Chondrocyte (in vitro differentiated cells): ENCODE data around the gene TTC16. TPM values are rescaled to one million over a fixed set of nuclear protein-coding genes. Genes with fewer than 3 reads are reported as not detected.

Experiments
- DNase-seq: peaks from one replicate; pipeline ENCODE4 v3.0.0; 2021; ENCODE audit warnings: mixed read lengths, low spot score
- H3K27ac Mint-ChIP-seq: one replicate; pipeline ENCODE4 v1.8.0; 2021; ENCODE audit warnings: mild to moderate bottlenecking, moderate library complexity, mixed read lengths; ENCODE audit not compliant: unreplicated experiment
- H3K27me3 Mint-ChIP-seq: 2 replicates; pipeline ENCODE4 v1.8.0; 2021; ENCODE audit warnings: low read depth, mixed read lengths
- H3K36me3 Mint-ChIP-seq: 2 replicates; pipeline ENCODE4 v1.8.0; 2021; ENCODE audit warnings: low read depth, mixed read lengths
- H3K4me1 Mint-ChIP-seq: 2 replicates; pipeline ENCODE4 v1.8.0; 2021; ENCODE audit warnings: low read depth, mild to moderate bottlenecking, mixed read lengths
- H3K4me3 Mint-ChIP-seq: one replicate; pipeline ENCODE4 v1.8.0; 2021; ENCODE audit warnings: mild to moderate bottlenecking, moderate library complexity, mixed read lengths; ENCODE audit not compliant: unreplicated experiment
- H3K9me3 Mint-ChIP-seq: 2 replicates; pipeline ENCODE4 v1.8.0; 2021; ENCODE audit warnings: low read depth, mixed read lengths
- CTCF ChIP-seq: fragments of 200-600 bp; sonication (generic); IDR thresholded peaks from 2 replicates; pipeline ENCODE4 v1.5.0; 2021; ENCODE audit warnings: antibody characterized with exemption, mild to moderate bottlenecking, moderate library complexity
- total RNA-seq: library from RNA; stranded (reverse); gene quantifications from 3 replicates; pipeline ENCODE4 v1.2.1, GENCODE V29; 2021

Gene TTC16
- total RNA-seq, 1 donor from 2014 or later, result not detected

- no peak overlapping the region for H3K27ac Mint-ChIP-seq
- no peak for DNase-seq
- no peaks in the 10 kb centered on the region for H3K4me1 Mint-ChIP-seq
- TF ChIP-seq CTCF, result no peak
- no peaks in the 10 kb centered on the region for H3K9me3 Mint-ChIP-seq
- H3K36me3 Mint-ChIP-seq, result peaks cover 43% of the 10 kb centered on the region
- no peaks in the 10 kb centered on the region for H3K27me3 Mint-ChIP-seq
- no peak overlapping the region for H3K4me3 Mint-ChIP-seq
Observed at GRCh38 chr9:127676638-127677037, 39.2 kb upstream of the TTC16 start.

GRCh38 chr9:127679506-127679905 is 36.4 kb upstream of the TTC16 start:
- no peak overlapping the region for H3K4me3 Mint-ChIP-seq
- no peaks in the 10 kb centered on the region for H3K27me3 Mint-ChIP-seq

GRCh38 chr9:127680226-127680625 is 35.7 kb upstream of the TTC16 start:
- H3K9me3 Mint-ChIP-seq, result no peaks in the 10 kb centered on the region
- peaks cover 42% of the 10 kb centered on the region for H3K36me3 Mint-ChIP-seq
- DNase-seq, result no peak
- no peak overlapping the region for H3K27ac Mint-ChIP-seq
- no peak for TF ChIP-seq CTCF
- peaks cover 19% of the 10 kb centered on the region for H3K4me1 Mint-ChIP-seq
- no peaks in the 10 kb centered on the region for H3K27me3 Mint-ChIP-seq
- no peak overlapping the region for H3K4me3 Mint-ChIP-seq

More at GRCh38 chr9:127679506-127679905, 36.4 kb upstream of the TTC16 start:
- Mint-ChIP-seq H3K36me3 (peaks cover 40% of the 10 kb centered on the region), H3K27ac (no peak overlapping the region), H3K4me1 (peaks cover 13% of the 10 kb centered on the region), H3K9me3 (no peaks in the 10 kb centered on the region)
- no peak for DNase-seq
- no peak for TF ChIP-seq CTCF

GRCh38 chr9:127680846-127681245 is 35.0 kb upstream of the TTC16 start:
- H3K9me3 Mint-ChIP-seq, result no peaks in the 10 kb centered on the region
- no peak overlapping the region for H3K4me3 Mint-ChIP-seq
- DNase-seq, result no peak
- H3K27me3 Mint-ChIP-seq, result no peaks in the 10 kb centered on the region
- H3K27ac Mint-ChIP-seq, result no peak overlapping the region
- peaks cover 19% of the 10 kb centered on the region for H3K4me1 Mint-ChIP-seq
- TF ChIP-seq CTCF, result no peak
- peaks cover 39% of the 10 kb centered on the region for H3K36me3 Mint-ChIP-seq

- Mint-ChIP-seq H3K4me1 (peaks cover 19% of the 10 kb centered on the region), H3K4me3 (no peak overlapping the region), H3K36me3 (peaks cover 34% of the 10 kb centered on the region), H3K9me3 (no peaks in the 10 kb centered on the region), H3K27me3 (no peaks in the 10 kb centered on the region), H3K27ac (no peak overlapping the region)
- TF ChIP-seq CTCF, result no peak
- DNase-seq, result no peak
Observed at GRCh38 chr9:127682351-127683136, 33.3 kb upstream of the TTC16 start.
